MCF 10A (cell line): Measurements from ENCODE around the gene ITGAD. TPM values are rescaled to one million over a fixed set of nuclear protein-coding genes. Genes with fewer than 3 reads are reported as not detected.

Experiments
- BruUV-seq: library from RNA; stranded (reverse); fragments of 400-500 nt; replicated peaks from 2 replicates; lab custom pipeline; 2021; lab: Mats Ljungman, UMichigan
- CTCF ChIA-PET: fragments of 300-600 bp; sonication (Branson Sonifier 250); formaldehyde crosslinking; extraction: SDS; loops from one replicate; lab custom pipeline; 2021; ENCODE audit warnings: antibody characterized with exemption, inconsistent platforms; lab: Yijun Ruan, JAX
- POLR2A ChIA-PET: fragments of 300-600, 350-650 bp; sonication (Branson Sonifier 250); formaldehyde crosslinking; extraction: SDS; loops from one replicate; lab custom pipeline; 2020; ENCODE audit warnings: antibody characterized with exemption, inconsistent platforms; lab: Yijun Ruan, JAX
- DNase-seq: peaks from one replicate; pipeline ENCODE4 v3.0.0-alpha.2; 2018; ENCODE audit not compliant: unreplicated experiment
- H3K27ac Mint-ChIP-seq: one replicate; pipeline ENCODE4 v1.8.0; 2022; ENCODE audit warnings: mild to moderate bottlenecking, low read depth, mixed read lengths; ENCODE audit not compliant: unreplicated experiment
- H3K27me3 Mint-ChIP-seq: one replicate; pipeline ENCODE4 v1.8.0; 2022; ENCODE audit warnings: mixed read lengths; ENCODE audit not compliant: insufficient read depth, unreplicated experiment
- H3K36me3 Mint-ChIP-seq: one replicate; pipeline ENCODE4 v1.8.0; 2022; ENCODE audit warnings: mild to moderate bottlenecking, moderate library complexity, mixed read lengths; ENCODE audit not compliant: insufficient read depth, unreplicated experiment
- H3K4me1 Mint-ChIP-seq: one replicate; pipeline ENCODE4 v1.8.0; 2022; ENCODE audit warnings: mixed read lengths; ENCODE audit not compliant: insufficient read depth, unreplicated experiment
- H3K4me3 Mint-ChIP-seq: one replicate; pipeline ENCODE4 v1.8.0; 2022; ENCODE audit warnings: mild to moderate bottlenecking, moderate library complexity, mixed read lengths; ENCODE audit not compliant: unreplicated experiment
- H3K9me3 Mint-ChIP-seq: one replicate; pipeline ENCODE4 v1.8.0; 2022; ENCODE audit warnings: mixed read lengths; ENCODE audit not compliant: unreplicated experiment
- CTCF ChIP-seq: fragments of 200-600 bp; IDR thresholded peaks from one replicate; pipeline ENCODE4 v1.8.0; 2022; ENCODE audit warnings: antibody characterized with exemption, mild to moderate bottlenecking; ENCODE audit not compliant: unreplicated experiment
- intact Hi-C: fragments of 100-400 bp; cut with micrococcal nuclease; formaldehyde crosslinking; loops from 2 replicates; pipeline ENCODE4 v1.14.1; 2022
- total RNA-seq: library from RNA; stranded (reverse); gene quantifications from 2 replicates; pipeline ENCODE4 v1.2.3, GENCODE V29; 2022

ITGAD gene
- total RNA-seq, 1 experiment from 2014 or later, result not detected

- no TSS peak for BruUV-seq
- H3K4me1 Mint-ChIP-seq, result no peaks in the 10 kb centered on the region
- ChIA-PET POLR2A (no interaction called here), CTCF (no interaction called here)
- DNase-seq, result no peak
- H3K27ac Mint-ChIP-seq, result no peak overlapping the region
- intact Hi-C loops, result no loop called here
- no peaks in the 10 kb centered on the region for H3K36me3 Mint-ChIP-seq
- no peak for TF ChIP-seq CTCF
- no peak overlapping the region for H3K4me3 Mint-ChIP-seq
- H3K9me3 Mint-ChIP-seq, result peaks cover 7% of the 10 kb centered on the region
- H3K27me3 Mint-ChIP-seq, result no peaks in the 10 kb centered on the region
These were observed 4.6 kb downstream of the ITGAD start for GRCh38 chr16:31397701-31398100.

GRCh38 chr16:31400191-31400590 is 7.1 kb downstream of the ITGAD start:
- no peak overlapping the region for H3K27ac Mint-ChIP-seq

GRCh38 chr16:31401436-31401835 is 8.3 kb downstream of the ITGAD start:
- no TSS peak for BruUV-seq
- H3K27ac Mint-ChIP-seq, result no peak overlapping the region
- no peak for DNase-seq

More at GRCh38 chr16:31400191-31400590, 7.1 kb downstream of the ITGAD start:
- DNase-seq, result no peak
- ChIA-PET POLR2A (interaction anchor here (0.8 kb wide), 1 partner anchor 19 kb away, joined by 4 read pairs; no protein-coding TSS in a partner anchor), CTCF (no interaction called here)
- Mint-ChIP-seq H3K27me3 (no peaks in the 10 kb centered on the region), H3K36me3 (no peaks in the 10 kb centered on the region), H3K4me1 (no peaks in the 10 kb centered on the region), H3K9me3 (peaks cover 7% of the 10 kb centered on the region), H3K4me3 (no peak overlapping the region)
- no peak for TF ChIP-seq CTCF
- intact Hi-C loops, result no loop called here
- BruUV-seq, result no TSS peak

GRCh38 chr16:31402687-31403086 is 9.6 kb downstream of the ITGAD start:
- H3K9me3 Mint-ChIP-seq, result peaks cover 7% of the 10 kb centered on the region
- H3K4me3 Mint-ChIP-seq, result no peak overlapping the region
- H3K27ac Mint-ChIP-seq, result no peak overlapping the region
- no peaks in the 10 kb centered on the region for H3K4me1 Mint-ChIP-seq
- no TSS peak for BruUV-seq
- DNase-seq, result peak; percentile 30
- H3K36me3 Mint-ChIP-seq, result no peaks in the 10 kb centered on the region
- ChIA-PET POLR2A (no interaction called here), CTCF (interaction anchor here (1.5 kb wide), 1 partner anchor 49 kb away, joined by 5 read pairs; no protein-coding TSS in a partner anchor)
- no peaks in the 10 kb centered on the region for H3K27me3 Mint-ChIP-seq
- intact Hi-C loops, result no loop called here
- TF ChIP-seq CTCF, result no peak

More at GRCh38 chr16:31401436-31401835, 8.3 kb downstream of the ITGAD start:
- no peak for TF ChIP-seq CTCF
- Mint-ChIP-seq H3K4me1 (no peaks in the 10 kb centered on the region), H3K36me3 (no peaks in the 10 kb centered on the region), H3K9me3 (peaks cover 7% of the 10 kb centered on the region), H3K27me3 (no peaks in the 10 kb centered on the region), H3K4me3 (no peak overlapping the region)
- intact Hi-C loops, result no loop called here
- ChIA-PET CTCF (no interaction called here), POLR2A (interaction anchor here (1.0 kb wide), 2 partner anchors 27 to 311 kb away, joined by 3 read pairs; a partner anchor contains a TSS)
